Esophagus mucosa (tissue), 1 donor: ENCODE results near the gene FAM3C. TPM values are rescaled to one million over a fixed set of nuclear protein-coding genes. Genes with fewer than 3 reads are reported as not detected.
"Not testable (repeated sequence)": the region's sequence is repeated elsewhere in the genome, so short reads cannot be mapped to it uniquely, and the experiment has no call there.

Experiments used
- ATAC-seq: fragments of 200-7000 bp; cut with Tn5 transposase; one replicate; pipeline ENCODE4 v1.9.1; 2020
- total RNA-seq: library from RNA; stranded (reverse); gene quantifications from one replicate; pipeline ENCODE4 v1.2.4, GENCODE V29; 2023
- donor health status: DM: yes; HTN: yes; CAD: no.

FAM3C gene, protein sequence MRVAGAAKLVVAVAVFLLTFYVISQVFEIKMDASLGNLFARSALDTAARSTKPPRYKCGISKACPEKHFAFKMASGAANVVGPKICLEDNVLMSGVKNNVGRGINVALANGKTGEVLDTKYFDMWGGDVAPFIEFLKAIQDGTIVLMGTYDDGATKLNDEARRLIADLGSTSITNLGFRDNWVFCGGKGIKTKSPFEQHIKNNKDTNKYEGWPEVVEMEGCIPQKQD
- 36.7 TPM for total RNA-seq

DNA sequence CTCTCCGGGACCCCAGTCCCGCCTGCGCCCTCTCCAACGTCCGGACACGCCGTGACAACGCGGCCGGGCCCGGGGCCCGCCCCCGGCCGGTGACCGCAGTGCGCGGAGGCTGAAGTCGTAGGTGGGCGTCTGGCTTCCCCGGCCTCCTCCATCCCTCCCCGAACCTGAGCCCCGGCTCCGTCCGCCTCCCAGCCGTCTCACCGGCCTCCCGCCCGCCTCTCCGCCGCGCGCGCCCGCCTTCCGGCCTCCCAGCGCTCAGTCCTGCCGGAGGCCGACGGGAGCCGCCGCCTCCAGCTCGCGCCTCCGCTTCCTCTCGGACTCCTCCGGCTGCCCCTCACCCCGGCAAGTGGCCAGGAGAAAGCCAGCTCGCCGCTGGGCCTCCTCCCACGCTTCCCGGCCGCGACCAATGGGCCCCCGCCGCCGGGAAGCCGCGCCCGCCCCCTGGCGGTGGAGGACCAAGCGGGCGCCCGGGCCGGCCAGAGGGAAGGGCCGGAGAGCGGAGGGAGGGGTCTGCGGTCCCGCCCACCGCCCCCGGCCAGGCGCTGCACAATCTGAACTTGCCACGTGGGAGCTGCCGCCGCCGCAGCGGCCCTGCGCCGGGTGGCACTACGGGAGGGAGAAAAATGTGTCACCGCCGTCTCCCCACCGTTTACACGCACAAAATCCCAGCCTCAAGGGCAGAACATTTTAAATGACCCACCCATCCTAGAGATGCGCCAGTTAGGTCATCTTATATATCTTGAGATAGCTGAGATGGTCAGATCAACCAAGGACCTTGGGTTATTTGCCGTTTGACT is at the start of gene FAM3C:
TSS of gene FAM3C (minus strand) at position 348 of the 797 bp plus-strand sequence. CDS start 13,339 bp downstream, outside the sequence.
- ATAC-seq, result peak; percentile 99

DNA sequence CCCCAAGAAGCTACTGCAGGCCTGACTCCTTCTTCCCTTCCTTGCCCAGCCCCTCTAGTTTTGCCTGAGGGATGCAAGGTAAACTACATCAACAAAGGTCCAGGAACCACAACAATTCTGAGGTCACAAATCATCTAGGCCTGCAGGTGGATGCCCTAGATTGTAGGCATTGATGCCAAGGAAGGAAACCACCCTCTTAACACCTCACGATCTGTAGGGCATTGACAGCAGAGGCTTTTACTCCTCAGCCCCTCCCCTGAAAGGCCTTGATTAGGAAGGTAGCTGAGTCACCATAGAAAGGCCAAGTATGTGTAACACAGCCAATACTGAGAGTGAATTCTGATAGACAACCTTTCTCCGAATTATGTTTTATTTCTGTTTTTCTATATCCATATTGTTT is 46.7 kb upstream of the FAM3C start:
- peak; percentile 55 for ATAC-seq

DNA sequence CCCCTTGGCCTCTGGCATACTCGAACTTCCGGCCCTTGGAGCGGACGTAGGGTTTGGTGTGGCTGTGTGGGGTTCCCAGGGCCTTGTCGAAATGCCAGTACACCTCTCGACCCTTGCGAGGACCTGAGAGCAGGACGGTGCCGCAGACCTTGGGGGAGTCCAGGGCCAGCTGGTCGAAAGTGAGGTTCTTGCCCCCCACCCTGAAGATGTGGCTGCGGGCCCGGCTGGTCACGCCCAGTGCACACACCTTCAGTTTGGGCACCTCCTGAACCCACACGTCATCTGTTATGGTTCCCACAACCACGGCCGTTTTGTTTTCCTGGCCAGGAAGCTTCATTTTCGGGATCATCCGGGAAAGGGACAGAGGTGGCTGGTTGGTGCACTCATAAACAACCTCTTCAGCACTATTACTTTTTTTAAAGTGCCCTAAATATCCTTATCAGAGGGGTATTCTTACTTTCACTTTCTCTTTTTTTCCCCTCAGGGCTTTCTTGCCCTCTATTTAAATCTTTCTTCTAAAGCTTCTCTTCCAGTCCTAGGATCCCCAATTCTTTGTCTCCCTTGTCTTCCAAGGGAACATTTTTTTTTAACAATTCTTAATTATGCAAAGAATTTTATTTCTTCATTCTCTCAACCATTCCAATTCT is 44.9 kb upstream of the FAM3C start:
- no peak for ATAC-seq

DNA sequence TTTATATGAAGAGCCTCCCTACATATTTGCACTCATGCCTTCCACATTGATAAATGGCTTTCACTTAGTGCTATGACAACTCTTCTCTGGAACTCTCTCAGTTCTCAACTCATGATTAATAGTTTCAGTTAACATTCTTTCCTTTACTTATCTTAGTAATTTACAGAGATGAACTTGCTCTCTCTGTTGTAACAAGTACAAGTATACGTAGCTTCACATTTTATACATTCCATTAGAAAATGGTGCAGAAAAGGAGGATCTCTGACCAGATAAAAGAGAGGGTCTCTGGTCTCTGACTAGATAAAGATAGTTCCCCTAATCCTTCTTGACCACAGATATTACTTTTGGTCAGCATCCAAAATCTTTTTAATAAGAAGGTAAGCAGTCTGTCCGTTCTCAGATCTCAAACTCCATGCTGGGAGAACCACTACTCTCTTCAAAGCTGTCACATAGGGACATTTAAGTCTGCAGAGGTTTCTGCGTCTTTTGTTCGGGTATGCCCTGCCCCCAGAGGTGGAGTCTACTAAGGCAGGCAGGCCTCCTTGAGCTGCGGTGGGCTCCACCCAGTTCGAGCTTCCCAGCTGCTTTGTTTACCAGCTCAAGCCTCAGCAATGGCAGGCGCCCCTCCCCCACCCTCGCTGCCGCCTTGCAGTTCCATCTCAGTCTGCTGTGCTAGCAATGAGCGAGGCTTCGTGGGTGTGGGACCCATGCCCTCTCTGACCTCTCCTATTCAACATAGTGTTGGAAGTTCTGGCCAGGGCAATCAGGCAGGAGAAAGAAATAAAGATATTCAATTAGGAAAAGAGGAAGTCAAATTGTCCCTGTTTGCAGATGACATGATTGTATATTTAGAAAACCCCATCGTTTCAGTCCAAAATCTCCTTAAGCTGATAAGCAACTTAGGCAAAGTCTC is 42.2 kb upstream of the FAM3C start:
- ATAC-seq, result peak; percentile 79

GRCh38 chr7:121437470-121437869 is 41.4 kb upstream of the FAM3C start:
- peak; percentile 13 for ATAC-seq

GRCh38 chr7:121436688-121437087 is 40.6 kb upstream of the FAM3C start:
- no peak for ATAC-seq

DNA sequence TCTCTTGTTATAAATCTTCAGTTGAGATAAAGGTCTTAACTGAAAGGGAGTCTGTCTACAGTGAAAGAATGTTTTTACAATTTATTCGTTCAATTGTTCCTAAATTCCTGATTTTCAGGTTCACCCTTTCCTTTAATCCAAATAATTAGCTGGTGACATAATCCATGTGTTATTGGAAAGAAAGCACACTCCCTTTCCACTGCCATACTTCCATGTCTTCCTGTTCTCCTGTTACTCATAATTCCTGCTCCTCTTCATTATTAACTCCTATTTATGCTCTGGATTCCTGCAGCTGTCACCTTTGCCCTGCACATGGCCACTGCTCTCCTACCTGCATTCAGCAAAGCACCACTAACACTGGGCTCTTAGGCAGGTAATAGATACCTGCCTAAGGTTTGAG is 40.0 kb upstream of the FAM3C start:
- ATAC-seq, result no peak

DNA sequence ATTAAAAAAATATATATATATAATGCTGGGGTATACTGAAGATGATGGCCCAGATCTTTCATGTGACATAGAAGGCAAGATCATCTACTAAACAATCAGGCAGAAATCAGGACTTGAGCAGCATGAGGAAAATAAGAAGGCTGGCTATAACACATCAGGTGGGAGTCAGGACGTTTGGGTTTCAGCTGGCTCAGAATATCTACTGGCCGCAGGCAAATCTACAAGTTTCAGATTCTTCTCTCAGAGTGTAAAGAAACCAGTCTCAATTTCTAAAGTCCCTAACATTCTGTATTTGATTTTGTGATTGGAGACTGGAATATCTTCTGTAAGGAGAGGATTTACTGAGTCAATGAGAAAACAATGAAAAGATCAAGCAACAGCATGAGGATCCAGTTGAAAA is 37.7 kb upstream of the FAM3C start:
- ATAC-seq, result no peak

DNA sequence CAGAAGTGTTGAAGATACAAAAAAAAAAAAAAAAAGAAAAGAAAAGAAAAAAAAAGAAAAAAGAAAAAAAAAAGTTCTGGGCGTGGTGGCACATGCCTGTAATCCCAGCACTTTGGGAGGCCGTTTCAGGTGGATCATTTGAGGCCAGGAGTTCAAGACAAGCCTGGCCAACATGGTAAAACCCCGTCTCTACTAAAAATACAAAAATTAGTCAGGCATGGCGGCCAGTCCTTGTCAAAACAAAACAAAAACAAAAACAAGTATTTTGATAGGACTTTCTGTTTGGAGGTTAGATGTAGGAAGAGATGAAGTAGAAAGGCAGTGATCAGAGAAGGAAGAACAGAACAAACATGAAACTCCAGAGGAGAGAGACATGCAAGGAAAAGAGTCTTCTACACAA is 36.4 kb upstream of the FAM3C start:
- ATAC-seq, result not testable (repeated sequence)

DNA sequence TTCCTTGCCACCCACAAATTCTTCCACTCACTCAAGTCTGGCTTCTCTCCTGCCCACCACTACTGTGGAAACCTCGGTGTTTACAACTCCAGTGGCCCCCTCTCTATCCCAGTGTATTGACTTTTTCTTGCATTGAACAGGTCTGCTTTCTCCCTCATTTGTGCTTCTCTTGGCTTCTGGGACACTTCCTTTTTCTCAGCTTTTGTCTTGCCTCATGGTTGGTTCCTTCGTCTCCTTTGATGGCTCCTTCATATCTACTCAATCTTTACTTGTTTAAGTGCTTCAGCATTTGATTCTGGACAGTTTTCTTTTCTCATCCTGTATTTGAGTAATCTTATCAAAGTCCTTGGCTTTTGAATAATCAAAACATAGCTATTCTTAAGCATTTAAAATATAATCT is 35.9 kb upstream of the FAM3C start:
- no peak for ATAC-seq

DNA sequence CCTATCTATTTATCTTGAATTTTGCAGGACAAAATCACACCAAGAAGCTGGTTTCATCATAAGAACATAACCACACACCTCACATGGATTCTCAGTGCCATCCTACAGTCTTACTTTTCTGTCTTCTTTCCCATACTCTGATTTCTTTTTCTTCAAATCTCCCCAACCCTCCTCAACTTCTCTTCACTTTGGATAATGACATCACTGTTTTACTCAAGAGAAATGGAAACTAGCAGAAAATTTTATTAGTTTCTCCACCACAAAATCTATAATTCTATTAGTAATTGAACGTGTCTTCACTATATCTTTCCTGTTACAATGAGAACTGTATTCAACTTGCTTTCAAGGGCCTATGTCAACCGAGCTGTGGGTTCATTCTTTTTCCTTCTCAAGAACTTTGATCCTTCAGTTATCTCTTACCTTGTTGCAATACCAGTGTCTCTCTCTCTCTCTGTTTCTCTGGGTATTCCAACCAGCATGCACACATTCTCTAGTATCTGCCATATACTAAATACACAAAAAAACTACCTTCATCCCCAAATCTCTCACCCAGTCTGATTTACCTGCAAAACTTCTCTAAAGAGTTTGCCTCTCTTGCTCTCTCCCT is 35.4 kb upstream of the FAM3C start:
- no peak for ATAC-seq

- no peak for ATAC-seq
Measured at GRCh38 chr7:121430558-121430957, 34.5 kb upstream of the FAM3C start.

DNA sequence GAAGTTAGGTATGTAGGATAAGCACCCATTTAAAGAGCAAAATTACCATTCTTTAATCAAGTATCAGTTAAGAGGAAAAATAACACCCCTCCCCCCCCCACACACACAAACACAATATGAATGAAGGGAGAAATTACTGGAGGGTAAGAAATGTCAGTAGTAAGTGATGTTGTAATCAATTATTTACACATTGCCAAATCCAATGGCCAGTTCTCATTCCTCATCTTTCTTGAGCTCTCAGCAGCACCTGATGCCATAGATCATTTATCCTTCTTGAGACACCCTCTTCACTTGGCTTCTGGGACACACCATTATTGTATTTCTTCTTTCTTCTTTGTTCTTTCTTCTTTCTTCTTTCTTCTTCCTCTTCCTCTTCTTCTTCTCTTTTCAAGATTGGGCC is 33.7 kb upstream of the FAM3C start:
- no peak for ATAC-seq

- ATAC-seq, result no peak
Measured at GRCh38 chr7:121428855-121429489, 32.9 kb upstream of the FAM3C start.

GRCh38 chr7:121421743-121422142 is 25.6 kb upstream of the FAM3C start:
- ATAC-seq, result not testable (repeated sequence)

DNA sequence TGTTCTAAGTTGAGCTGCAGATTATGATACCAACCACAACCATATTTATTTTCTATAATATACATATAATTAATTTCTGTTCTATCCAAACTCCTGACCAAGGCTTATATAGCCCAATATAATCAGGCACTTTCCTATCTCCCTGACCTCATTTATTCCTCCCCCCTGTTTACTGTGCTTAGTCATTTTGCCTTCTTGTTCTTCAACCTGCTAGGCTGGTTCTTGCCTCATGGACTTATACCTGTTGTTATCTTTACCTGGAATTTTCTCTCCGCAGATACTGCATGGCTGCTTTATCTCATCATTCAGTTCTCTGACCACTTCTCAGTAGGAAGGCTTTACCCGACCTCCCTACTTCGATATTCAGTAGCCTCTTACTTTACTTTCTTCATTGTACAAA is 24.9 kb upstream of the FAM3C start:
- peak; percentile 91 for ATAC-seq

- ATAC-seq, result no peak
Measured at GRCh38 chr7:121419201-121420148, 23.4 kb upstream of the FAM3C start.

GRCh38 chr7:121416533-121416932 is 20.4 kb upstream of the FAM3C start:
- no peak for ATAC-seq

- no peak for ATAC-seq
Measured at GRCh38 chr7:121414436-121414835, 18.3 kb upstream of the FAM3C start.

DNA sequence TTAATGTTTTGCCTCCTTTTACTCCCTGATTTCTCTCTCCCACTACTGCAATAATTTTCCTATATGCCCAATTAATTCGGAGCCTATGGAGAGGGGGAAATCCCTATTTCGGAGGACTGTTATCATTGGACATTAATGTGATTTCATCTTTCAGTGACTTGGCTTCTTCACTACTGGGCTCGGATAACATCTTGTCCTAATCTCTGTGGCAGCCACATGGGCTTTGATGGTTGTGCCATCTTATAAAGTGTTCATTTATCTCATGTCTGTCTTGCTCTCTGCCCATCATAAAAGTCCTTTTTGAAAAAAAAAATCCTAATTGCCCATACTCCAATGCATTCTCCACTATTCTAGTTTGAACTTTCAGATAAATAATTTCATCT is 15.5 kb upstream of the FAM3C start:
- ATAC-seq, result no peak
